Memory B cell (primary cell): ENCODE measurements around the gene ATP6V1D.
A peak's percentile ranks its signal among the peaks of the same experiment; 100 is the strongest.
"Not testable (repeated sequence)": the region's sequence is repeated elsewhere in the genome, so short reads cannot be mapped to it uniquely, and the experiment has no call there.

ENCODE experiments used
- ATAC-seq: fragments of 150-1000 bp; cut with Tn5 transposase; 2 replicates; pipeline ENCODE4 v1.10.0; 2021; ENCODE audit warnings: low read depth, mild to moderate bottlenecking, moderate library complexity
- DNase-seq, 2 donors: peaks; one replicate each; pipeline ENCODE4 v3.0.0; 2022; ENCODE audit warnings: low spot score in 2 of 2
- H3K27ac Mint-ChIP-seq: one replicate; pipeline ENCODE4 v1.8.0; 2022; ENCODE audit warnings: mild to moderate bottlenecking, moderate library complexity, mixed read lengths
- H3K27me3 Mint-ChIP-seq: one replicate; pipeline ENCODE4 v1.8.0; 2022; ENCODE audit warnings: mixed read lengths
- H3K36me3 Mint-ChIP-seq: one replicate; pipeline ENCODE4 v1.8.0; 2022; ENCODE audit warnings: mild to moderate bottlenecking, mixed read lengths
- H3K4me1 Mint-ChIP-seq: one replicate; pipeline ENCODE4 v1.8.0; 2022; ENCODE audit warnings: mixed read lengths
- H3K4me3 Mint-ChIP-seq: one replicate; pipeline ENCODE4 v1.8.0; 2022; ENCODE audit warnings: mild to moderate bottlenecking, moderate library complexity, mixed read lengths
- H3K9me3 Mint-ChIP-seq: one replicate; pipeline ENCODE4 v1.8.0; 2022; ENCODE audit warnings: mixed read lengths

Gene ATP6V1D

DNA sequence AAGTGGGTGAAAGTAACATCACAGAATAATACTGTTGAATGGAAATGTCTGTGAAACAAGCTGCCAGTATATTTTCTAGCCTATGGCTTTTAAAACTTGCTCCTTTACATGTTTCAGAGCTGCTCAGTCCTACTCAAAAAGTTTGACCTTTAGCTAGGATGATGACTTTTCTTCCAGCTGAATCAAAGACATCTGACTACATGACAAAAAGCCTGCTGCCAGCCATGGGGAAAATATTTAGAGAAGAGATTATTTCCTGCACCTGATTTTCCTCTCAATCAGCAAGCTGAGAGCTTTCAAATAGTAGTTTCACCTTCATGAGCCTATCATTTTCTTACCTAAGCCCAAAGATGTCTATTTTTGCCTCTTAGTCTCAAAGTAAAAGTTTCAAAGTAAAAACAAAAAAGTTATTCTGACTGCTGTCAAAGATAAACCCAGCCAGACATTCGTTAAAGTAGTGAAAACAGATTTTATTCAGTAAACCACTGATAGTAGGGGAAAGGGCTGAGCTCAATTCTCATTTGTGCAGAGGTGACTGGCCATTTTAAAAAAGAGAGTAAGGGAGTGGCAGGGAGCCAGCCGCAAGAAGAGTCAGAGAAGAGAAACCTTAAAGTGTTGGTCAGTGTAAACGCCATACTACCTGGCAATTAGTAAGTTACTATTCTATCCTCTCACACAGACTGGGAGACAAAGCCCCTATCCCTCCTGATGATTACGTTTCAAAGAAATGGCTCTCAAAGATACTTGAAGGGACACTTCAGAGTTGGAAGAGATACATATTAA lies 2.2 kb downstream of the ATP6V1D start:
- no peak for ATAC-seq
- no peaks in the 10 kb centered on the region for H3K9me3 Mint-ChIP-seq
- H3K27me3 Mint-ChIP-seq: no peaks in the 10 kb centered on the region
- no peak for DNase-seq
- no peak overlapping the region for H3K27ac Mint-ChIP-seq
- peaks cover 5% of the 10 kb centered on the region for H3K36me3 Mint-ChIP-seq
- peaks cover 28% of the 10 kb centered on the region for H3K4me1 Mint-ChIP-seq
- H3K4me3 Mint-ChIP-seq: no peak overlapping the region

DNA sequence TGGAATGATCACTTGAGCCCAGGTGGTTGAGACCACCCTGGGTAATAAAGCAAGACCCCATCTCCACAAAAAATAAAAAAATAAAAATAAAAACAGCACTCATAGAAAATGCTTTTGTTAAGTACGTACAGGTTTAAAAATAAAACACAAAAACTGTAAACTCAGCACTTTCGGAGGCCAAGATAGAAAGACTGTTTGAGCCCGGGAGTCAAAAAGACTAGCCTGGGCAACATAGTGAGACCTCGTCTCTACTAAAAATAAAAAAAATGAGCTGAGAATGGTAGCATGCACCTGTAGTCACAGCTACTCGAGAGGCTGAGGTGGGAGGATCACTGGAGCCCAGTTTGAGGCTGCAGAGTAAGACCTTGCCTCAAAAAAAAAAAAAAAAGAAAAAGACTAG lies 7.5 kb downstream of the ATP6V1D start:
- Mint-ChIP-seq H3K27me3 (no peaks in the 10 kb centered on the region), H3K4me3 (no peak overlapping the region), H3K4me1 (peaks cover 5% of the 10 kb centered on the region), H3K27ac (no peak overlapping the region), H3K9me3 (no peaks in the 10 kb centered on the region), H3K36me3 (peaks cover 18% of the 10 kb centered on the region)
- ATAC-seq: no peak
- no peak for DNase-seq

DNA sequence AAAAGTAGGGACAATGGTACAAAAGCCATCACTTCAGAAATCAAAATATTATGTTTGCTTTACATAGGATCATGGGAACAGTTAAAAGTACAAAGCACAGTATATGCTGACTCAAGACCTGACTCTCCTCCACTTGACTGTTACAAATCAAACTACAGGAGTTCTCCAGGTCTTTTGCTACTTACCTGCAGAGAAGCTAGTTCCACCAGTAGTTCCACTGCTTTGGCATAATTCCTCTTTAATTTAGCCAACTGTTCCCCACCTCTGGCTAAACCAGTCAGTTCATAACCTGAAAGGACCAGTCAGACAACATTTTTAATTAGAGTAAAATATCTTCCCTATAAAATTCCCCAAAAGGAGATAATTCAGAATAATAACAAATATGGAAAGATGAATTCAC lies 14.0 kb downstream of the ATP6V1D start:
- H3K36me3 Mint-ChIP-seq: peaks cover 24% of the 10 kb centered on the region
- no peaks in the 10 kb centered on the region for H3K27me3 Mint-ChIP-seq
- ATAC-seq (no peak), DNase-seq (no peak)
- H3K27ac Mint-ChIP-seq: no peak overlapping the region
- H3K4me1 Mint-ChIP-seq: no peaks in the 10 kb centered on the region
- H3K4me3 Mint-ChIP-seq: no peak overlapping the region
- no peaks in the 10 kb centered on the region for H3K9me3 Mint-ChIP-seq

DNA sequence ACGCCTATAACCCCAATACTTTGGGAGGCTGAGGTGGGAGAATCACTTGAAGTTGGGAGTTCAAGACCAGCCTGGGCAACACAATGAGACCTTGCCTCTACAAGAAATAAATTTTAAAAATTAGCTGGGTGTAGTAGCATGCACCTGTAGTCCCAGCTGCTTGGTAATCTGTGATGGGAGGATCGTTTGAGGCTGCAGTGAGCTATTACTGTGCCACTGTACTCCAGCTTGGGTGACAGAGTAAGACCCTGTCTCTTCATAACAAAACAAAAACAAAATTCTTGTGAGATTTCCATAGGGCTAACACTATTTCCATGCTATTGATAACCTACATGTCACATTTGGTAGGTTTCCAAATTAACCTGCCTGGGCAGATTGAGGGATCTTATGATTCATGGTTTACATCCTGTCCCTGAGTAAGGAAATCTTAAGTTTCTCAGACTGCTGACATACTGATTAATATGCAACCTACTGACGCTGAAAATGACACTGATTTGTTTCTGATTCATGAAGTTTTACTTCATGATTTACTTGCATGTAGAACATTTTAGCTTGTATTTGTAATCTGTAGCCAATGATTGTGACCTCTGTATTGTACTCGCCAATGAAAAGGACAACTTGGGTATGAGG lies 15.9 kb downstream of the ATP6V1D start:
- ATAC-seq (no peak), DNase-seq (no peak)
- H3K9me3 Mint-ChIP-seq: no peaks in the 10 kb centered on the region
- peaks cover 19% of the 10 kb centered on the region for H3K36me3 Mint-ChIP-seq
- no peak overlapping the region for H3K4me3 Mint-ChIP-seq
- H3K27me3 Mint-ChIP-seq: no peaks in the 10 kb centered on the region
- H3K4me1 Mint-ChIP-seq: no peaks in the 10 kb centered on the region
- H3K27ac Mint-ChIP-seq: no peak overlapping the region

DNA sequence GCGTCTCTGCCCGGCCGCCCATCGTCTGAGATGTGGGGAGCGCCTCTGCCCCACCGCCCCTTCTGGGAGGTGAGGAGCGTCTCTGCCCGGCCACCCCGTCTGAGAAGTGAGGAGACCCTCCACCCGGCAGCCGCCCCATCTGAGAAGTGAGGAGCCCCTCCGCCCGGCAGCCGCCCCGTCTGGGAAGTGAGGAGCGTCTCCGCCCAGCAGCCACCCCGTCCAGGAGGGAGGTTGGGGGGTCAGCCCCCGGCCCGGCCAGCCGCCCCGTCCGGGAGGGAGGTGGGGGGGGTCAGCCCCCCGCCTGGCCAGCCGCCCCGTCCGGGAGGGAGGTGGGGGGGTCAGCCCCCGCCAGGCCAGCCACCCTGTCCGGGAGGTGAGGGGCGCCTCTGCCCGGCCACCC lies 18.4 kb downstream of the ATP6V1D start:
- not testable (repeated sequence) for H3K4me3 Mint-ChIP-seq, DNase-seq, ATAC-seq, H3K4me1 Mint-ChIP-seq, H3K27me3 Mint-ChIP-seq, H3K27ac Mint-ChIP-seq, H3K9me3 Mint-ChIP-seq
- H3K36me3 Mint-ChIP-seq: peaks cover 20% of the 10 kb centered on the region

DNA sequence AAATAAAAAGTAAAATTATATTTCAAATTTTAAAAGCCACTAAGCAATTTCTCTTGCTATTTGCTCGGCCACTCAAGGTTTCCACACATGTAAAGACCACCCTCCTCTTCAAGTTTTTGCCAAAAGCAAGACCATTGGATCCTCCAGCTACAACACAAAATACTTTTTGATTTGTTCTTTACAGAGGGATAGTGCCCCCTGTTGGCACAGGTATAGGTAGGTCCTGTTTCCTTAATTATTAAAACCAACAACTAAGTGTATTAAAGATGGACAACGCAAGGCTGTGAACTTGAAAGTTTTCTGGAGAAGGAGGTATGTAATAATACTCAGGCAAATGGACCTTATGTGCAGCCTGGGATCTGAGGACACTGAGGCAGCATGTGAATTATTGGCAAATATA lies 23.8 kb downstream of the ATP6V1D start:
- Mint-ChIP-seq H3K4me3 (no peak overlapping the region), H3K27me3 (no peaks in the 10 kb centered on the region), H3K27ac (peak overlapping the region; percentile 35), H3K9me3 (no peaks in the 10 kb centered on the region), H3K4me1 (no peaks in the 10 kb centered on the region), H3K36me3 (peaks cover 28% of the 10 kb centered on the region)
- DNase-seq: no peak
- no peak for ATAC-seq

DNA sequence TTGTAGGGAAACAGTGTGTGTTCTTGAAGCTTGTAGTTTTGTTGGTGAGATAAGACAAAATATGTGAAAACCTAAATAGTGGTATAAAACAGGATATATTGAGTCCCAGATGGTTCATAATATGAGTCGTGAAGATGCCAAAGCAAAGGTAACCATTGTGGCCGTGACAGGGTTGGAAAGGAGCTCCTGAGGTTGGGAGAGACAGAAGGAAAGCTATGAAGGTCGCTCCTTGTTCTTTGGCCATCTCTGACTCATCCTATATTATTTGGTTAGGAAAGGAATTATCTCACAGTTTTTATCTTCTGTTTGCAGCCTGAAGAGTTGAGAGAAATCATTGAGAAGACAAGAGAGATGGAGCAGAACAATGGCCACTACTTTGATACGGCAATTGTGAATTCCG lies 27.1 kb downstream of the ATP6V1D start:
- Mint-ChIP-seq H3K9me3 (no peaks in the 10 kb centered on the region), H3K27me3 (no peaks in the 10 kb centered on the region), H3K36me3 (peaks cover 38% of the 10 kb centered on the region), H3K27ac (no peak overlapping the region), H3K4me1 (no peaks in the 10 kb centered on the region), H3K4me3 (no peak overlapping the region)
- ATAC-seq (no peak), DNase-seq (no peak)

DNA sequence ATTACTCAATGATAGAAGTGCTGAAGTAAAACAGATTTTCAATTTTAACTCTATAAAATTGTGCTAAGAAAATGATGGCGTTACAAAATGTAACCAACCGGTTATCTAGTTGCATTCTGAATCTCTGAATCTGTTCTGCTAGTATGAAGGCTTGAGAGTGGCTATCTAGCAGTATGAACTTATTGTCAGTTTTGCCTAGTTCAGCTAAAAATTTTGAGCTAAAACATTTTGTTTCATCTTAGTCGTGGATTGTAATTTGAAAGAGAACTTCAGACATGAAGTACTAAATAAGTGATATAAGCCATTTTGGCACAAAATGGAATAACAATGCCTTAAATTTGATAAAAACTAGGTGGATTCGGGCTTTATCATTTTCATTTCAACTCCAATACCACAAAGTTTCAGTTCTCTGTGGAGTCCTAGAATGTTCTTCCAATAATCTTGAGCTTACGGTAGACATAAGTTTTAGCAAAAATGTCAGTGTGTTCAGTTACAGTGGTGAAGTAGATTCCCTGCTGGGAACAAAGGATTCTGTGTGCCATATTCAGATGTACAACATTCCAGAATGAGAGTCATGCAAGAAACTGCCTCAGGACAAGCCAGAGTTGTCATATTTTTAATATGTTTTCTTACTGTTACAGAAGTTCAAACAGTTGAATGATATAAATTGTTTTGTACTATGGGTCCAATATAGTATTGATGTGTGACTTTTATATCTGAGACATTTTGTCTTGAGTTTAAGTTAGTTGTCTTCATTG lies 28.1 kb downstream of the ATP6V1D start:
- no peak for ATAC-seq
- H3K4me1 Mint-ChIP-seq: no peaks in the 10 kb centered on the region
- no peak for DNase-seq
- no peaks in the 10 kb centered on the region for H3K27me3 Mint-ChIP-seq
- H3K27ac Mint-ChIP-seq: no peak overlapping the region
- no peaks in the 10 kb centered on the region for H3K9me3 Mint-ChIP-seq
- H3K36me3 Mint-ChIP-seq: peaks cover 38% of the 10 kb centered on the region
- H3K4me3 Mint-ChIP-seq: no peak overlapping the region

DNA sequence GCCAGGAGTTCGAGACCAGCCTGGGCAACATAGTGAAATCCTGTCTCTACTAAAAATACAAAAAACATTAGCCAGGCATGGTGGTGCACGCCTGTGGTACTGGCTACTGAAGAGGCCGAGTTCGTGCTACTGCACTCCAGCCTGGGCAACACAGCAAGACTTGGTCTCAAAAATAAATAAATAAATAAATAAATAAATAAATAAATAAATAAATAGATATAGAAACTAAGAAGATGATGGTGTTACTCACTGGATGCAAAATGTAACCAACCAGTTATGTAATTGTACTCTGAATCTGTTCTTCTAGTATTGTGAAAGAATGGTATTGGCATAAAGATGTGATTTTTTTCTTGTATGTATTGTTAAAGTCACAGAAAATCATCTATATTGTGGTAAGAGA lies 29.9 kb downstream of the ATP6V1D start:
- not testable (repeated sequence) for DNase-seq, H3K27me3 Mint-ChIP-seq
- H3K36me3 Mint-ChIP-seq: peaks cover 38% of the 10 kb centered on the region

DNA sequence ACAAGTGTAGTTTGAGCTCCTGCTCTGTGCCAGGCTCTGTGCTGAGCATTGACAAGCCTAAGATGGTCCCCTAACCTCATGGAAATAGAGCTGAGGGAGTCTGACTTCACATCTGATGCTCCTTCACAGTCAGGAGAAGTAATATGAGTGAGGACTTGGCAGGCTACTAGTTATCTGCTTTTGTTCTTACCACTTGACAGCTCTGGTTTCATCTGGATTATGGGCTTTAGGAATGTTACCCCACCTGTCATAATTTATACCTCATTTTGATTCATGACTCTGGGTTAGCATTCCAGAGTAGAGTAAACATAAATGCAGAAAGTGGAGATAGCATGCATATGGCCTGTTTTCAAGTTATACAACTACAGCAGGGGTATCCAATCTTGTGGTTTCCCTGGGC lies 40.5 kb downstream of the ATP6V1D start:
- Mint-ChIP-seq H3K27ac (no peak overlapping the region), H3K4me3 (no peak overlapping the region), H3K27me3 (no peaks in the 10 kb centered on the region), H3K4me1 (no peaks in the 10 kb centered on the region), H3K9me3 (no peaks in the 10 kb centered on the region), H3K36me3 (peaks cover 12% of the 10 kb centered on the region)
- no peak for ATAC-seq
- no peak for DNase-seq

More for the DNA sequence above, 29.9 kb downstream of the ATP6V1D start:
- not testable (repeated sequence) for H3K4me1 Mint-ChIP-seq, ATAC-seq, H3K9me3 Mint-ChIP-seq, H3K4me3 Mint-ChIP-seq, H3K27ac Mint-ChIP-seq

DNA sequence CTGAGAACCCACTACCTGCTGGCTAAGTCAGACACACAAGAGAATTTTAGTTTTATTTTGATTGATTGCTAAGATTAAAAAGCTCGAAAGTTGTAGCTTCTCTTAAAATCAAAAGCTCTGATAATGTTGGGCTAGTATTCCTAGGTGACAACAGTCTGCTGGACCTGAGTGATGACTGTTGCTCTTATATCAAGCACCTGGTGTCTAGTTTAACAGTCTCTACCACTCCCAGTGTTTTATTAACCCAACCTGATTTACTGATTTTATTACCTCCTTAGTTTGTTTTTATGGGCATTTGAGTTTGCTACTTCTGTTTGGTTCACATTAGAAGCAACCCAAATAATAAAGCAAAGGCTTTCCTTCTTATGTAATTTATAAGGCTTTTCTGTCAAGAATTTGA lies 41.8 kb downstream of the ATP6V1D start:
- DNase-seq (no peak), ATAC-seq (no peak)
- Mint-ChIP-seq H3K4me3 (no peak overlapping the region), H3K4me1 (no peaks in the 10 kb centered on the region), H3K27me3 (no peaks in the 10 kb centered on the region), H3K27ac (no peak overlapping the region), H3K9me3 (no peaks in the 10 kb centered on the region), H3K36me3 (peaks cover 16% of the 10 kb centered on the region)

DNA sequence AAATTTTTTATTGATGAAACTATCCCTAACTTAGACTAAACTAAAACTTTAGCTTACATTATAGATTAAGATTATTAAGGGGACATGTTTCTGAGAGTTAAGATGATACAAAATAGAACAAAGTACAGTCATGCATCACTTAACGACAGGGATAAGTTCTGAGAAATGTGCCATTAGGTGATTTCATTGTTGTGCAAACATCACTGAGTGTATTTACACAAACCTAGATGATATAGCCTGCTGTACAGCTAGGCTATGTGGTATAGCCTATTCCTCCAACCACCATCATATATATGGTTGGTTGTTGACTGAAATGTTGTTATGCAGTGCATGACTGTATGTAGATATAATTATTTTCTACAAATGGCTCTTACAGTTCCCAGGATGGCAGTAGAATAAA lies 46.5 kb downstream of the ATP6V1D start:
- ATAC-seq (no peak), DNase-seq (no peak)
- no peaks in the 10 kb centered on the region for H3K4me1 Mint-ChIP-seq
- H3K4me3 Mint-ChIP-seq: no peak overlapping the region
- H3K36me3 Mint-ChIP-seq: peaks cover 12% of the 10 kb centered on the region
- no peak overlapping the region for H3K27ac Mint-ChIP-seq
- H3K27me3 Mint-ChIP-seq: no peaks in the 10 kb centered on the region
- no peaks in the 10 kb centered on the region for H3K9me3 Mint-ChIP-seq

DNA sequence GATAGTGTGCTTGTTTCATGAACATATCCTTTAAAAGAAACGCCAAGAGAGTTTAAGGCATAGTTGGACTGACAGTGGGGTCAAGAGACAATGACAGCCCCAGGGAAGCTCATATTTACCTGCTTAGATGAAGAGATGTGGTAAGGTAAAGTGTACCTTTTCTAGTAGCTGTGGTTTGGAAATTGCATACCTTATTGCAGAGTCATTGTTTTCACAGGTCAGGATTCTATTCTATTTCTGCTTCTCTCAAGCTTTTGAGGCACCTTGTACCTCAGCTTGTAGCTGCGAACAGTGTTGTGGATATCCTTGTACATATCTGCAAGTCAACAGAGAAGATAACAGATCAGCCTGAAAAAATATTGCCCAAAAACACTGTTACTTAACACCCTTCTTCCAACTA lies 47.7 kb downstream of the ATP6V1D start:
- Mint-ChIP-seq H3K36me3 (peaks cover 12% of the 10 kb centered on the region), H3K9me3 (no peaks in the 10 kb centered on the region), H3K27ac (no peak overlapping the region), H3K4me1 (peaks cover 4% of the 10 kb centered on the region), H3K27me3 (no peaks in the 10 kb centered on the region), H3K4me3 (no peak overlapping the region)
- DNase-seq: no peak
- no peak for ATAC-seq
